Measurements from ENCODE around the gene ROR1.
"Not testable (repeated sequence)": the region's sequence is repeated elsewhere in the genome, so short reads cannot be mapped to it uniquely, and the experiment has no call there.

The ROR1 gene

DNA sequence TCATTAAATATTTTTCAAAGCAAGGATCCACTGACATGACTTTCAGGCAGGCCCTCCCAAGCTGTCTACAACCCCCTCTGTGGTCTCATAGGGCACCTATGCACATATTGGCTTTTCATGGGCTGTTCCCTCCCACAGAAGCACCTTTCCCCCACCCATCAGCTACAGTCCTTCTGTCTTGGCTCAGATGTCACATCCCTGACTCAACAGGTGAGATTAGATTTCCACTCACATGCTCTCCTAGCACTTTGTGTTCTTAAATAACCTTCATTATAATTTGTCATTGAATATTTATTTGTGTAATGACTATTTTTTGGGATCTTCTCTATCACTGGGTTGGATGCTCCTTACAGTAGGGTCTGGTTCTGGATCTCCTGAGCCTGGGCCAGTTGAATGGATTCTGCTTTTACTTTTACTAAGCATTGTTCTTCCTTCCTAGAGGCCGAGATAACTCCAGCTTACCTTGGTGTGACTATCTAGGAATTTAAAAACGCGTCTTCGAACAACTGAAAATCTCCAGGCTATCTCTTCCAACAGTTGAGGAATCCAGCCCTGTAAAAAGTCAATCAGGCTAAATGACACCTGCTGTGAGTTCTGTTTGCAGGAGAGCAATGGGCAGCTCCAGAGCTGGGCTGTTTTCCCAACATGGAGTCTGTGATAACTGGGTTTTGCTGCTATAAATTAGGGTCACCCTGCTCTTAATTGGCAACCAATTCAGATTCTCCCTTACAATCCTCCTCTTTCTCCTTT lies 16.2 kb downstream of the ROR1 start:
- DNase-seq (ENCODE audit: low read depth, low spot score): no peak
- no peak overlapping the region for H3K27ac ChIP-seq

DNA sequence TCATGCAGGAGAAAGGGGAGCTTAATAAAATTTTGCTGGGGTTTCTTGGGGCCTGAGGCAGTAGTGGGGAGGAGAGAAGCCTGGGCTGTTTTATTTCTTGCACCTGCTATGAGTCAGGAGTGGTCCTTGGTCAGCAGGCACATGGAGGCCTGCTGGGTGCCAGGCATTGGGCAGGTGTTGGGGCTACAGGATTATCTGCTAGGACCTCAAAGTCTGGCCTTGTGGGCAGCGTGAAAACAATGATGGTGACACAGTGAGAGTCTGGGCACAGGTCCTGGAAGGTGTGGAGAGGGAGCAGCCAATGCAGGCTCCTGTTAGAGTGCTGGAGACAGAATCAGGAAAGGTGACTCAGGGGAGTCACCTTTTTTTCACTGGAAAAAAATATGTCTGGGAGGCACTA lies 17.2 kb downstream of the ROR1 start:
- no peak overlapping the region for H3K27ac ChIP-seq
- no peak for DNase-seq (ENCODE audit: low read depth, low spot score)

- DNase-seq (ENCODE audit: low read depth, low spot score): no peak
- H3K27ac ChIP-seq: no peak overlapping the region
Observed at GRCh38 chr1:63792152-63792551, 18.3 kb downstream of the ROR1 start.

GRCh38 chr1:63793741-63794240 lies 20.0 kb downstream of the ROR1 start:
- no peak for DNase-seq (ENCODE audit: low read depth, low spot score)
- no peak overlapping the region for H3K27ac ChIP-seq

DNA sequence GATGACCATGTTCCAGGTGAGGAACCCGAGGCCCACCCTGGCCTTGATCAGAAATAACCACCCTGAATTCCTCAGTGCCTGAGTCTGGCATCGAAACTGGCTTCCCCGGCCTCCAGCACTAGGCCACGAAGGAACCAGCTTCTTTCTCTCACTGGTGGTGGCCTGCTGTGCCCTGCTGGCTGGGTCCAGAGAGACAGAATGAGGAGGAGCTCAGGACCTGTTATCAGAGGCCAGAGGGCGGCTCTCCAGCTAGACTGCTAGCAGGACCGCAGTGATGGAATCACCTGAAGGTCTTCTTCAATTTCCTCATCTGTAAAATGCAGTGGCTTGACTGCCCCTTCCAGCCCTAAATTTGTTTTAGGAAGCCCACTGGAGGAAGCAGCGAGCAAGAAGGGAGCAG lies 20.5 kb downstream of the ROR1 start:
- no peak overlapping the region for H3K27ac ChIP-seq
- DNase-seq (ENCODE audit: low read depth, low spot score): no peak

- no peak for DNase-seq (ENCODE audit: low read depth, low spot score)
- no peak overlapping the region for H3K27ac ChIP-seq
Observed at GRCh38 chr1:63794939-63795378, 21.1 kb downstream of the ROR1 start.

GRCh38 chr1:63795455-63795854 lies 21.6 kb downstream of the ROR1 start:
- H3K27ac ChIP-seq: no peak overlapping the region
- DNase-seq (ENCODE audit: low read depth, low spot score): no peak

DNA sequence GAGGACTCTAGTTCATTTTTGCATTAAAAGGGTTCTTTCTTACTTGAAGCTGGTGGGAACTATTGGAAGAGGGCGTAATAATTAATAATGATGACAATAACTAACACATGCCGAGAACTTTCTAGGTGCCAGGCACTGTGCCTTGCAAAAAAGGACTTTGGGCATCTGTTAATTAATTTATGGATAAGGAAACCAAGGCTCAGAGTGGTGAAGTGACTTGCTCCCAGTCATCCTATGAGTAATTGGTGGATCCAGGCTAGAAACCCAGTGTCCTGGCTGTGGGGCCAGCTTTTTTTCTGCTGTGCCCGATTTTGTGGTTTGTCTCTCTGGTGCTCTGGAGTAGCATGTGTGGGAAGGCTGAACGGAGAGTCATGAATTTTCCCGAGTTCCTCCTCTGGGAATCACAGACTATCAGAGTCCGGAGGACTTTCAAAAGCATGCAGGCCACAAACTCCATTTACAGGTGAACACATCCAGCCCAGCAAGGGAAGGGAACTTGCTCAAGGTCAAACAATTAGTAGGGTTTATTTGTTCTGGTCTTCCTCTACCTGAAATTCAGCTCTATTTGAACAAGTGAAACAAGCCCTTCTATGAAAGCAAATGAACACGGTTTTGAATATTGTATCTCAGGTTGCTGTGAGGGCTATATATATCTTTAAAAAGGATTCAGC lies 23.4 kb downstream of the ROR1 start:
- no peak for DNase-seq (ENCODE audit: low read depth, low spot score)
- H3K27ac ChIP-seq: no peak overlapping the region

DNA sequence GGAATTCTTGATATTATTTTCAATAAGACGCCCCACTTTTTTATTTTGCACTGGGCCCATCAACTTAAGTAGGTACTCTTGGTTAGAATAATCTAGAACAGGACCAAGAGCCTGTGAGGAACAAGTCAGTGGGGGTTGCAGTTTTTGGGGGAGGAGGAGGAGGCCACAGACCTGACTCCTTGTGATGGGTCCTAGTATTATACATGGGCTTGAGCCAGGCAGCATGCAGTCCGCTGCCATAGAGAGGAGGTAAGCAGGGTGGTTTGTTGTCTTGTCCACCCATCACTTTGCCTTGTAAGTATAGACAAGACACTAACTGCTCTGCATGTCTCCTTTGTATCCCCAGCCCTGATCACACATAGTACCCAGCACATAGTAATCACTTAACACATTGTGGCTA lies 24.5 kb downstream of the ROR1 start:
- no peak for DNase-seq (ENCODE audit: low read depth, low spot score)
- H3K27ac ChIP-seq: no peak overlapping the region

DNA sequence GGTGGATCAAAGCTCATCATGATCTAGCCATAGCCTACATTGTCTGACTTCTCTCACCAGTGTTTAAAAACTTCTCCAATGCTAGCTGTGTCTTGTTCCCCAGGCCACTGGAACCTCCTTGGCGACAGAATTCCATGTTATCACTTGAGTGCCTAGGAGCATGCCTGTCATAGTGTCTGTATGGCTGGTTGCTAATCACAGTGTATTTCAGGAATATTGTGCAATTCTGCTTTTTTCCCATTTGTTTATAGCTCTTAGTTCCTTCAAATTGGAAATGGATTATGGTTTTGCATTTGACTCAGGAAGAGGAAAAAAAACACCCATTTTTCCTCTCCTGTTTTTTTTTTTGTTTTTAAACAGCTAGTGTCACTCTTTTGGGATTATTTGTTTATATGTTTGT lies 25.5 kb downstream of the ROR1 start:
- H3K27ac ChIP-seq: no peak overlapping the region
- DNase-seq (ENCODE audit: low read depth, low spot score): no peak

- DNase-seq (ENCODE audit: low read depth, low spot score): no peak
- H3K27ac ChIP-seq: no peak overlapping the region
Observed at GRCh38 chr1:63799820-63800219, 26.0 kb downstream of the ROR1 start.

- DNase-seq (ENCODE audit: low read depth, low spot score): no peak
- no peak overlapping the region for H3K27ac ChIP-seq
Observed at GRCh38 chr1:63802109-63802508, 28.3 kb downstream of the ROR1 start.

DNA sequence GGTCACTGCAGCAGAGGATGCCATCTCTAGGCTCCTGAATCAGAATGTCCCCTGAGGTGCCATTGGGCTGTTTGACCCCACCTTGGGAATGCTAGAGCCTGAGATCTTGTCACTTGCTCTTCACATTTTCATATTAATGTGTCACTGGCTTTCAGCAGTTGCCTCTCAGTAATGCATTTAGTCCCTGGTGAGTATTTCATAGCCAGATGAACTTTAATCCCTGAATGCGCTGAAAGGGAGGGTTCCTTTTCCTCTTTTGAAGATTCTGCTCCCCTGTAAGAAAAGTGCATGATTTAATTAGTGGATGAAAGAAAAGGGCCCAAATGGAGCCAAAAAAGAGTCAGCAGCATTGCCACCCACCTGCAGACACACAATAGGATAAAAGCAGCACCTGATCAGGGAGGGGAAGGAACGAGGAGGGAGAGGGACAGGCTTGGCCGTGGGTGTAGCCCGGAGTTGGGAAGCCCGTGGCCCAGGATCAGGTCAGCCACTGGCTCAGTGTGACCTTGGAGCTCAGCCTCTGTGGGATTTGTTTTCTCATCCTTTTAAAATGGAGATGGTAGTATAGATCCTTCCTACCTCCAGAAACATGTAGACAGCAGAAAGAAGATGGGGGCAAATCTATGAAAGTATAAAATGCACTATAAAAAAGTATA lies 31.1 kb downstream of the ROR1 start:
- no peak for DNase-seq (ENCODE audit: low read depth, low spot score)
- no peak overlapping the region for H3K27ac ChIP-seq

DNA sequence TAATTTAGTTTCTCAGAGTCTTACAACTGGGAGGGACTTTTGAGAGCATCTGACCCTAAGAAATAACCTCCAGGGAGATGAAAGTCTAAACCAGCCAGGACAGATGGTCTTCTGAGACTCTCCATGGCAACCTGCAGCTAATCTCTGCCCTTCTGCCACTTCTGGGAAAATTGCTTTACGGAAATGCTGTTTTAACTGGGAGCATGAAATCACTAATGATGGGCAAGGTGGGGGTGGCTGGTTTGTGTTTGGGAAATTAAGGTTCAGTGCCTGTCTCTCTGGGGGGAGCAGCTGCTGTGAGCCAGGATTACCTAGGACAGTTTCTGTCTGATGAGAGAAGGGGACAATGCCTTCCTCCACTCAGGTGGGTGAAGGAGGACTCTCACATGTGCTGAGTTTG lies 33.2 kb downstream of the ROR1 start:
- no peak overlapping the region for H3K27ac ChIP-seq
- no peak for DNase-seq (ENCODE audit: low read depth, low spot score)

DNA sequence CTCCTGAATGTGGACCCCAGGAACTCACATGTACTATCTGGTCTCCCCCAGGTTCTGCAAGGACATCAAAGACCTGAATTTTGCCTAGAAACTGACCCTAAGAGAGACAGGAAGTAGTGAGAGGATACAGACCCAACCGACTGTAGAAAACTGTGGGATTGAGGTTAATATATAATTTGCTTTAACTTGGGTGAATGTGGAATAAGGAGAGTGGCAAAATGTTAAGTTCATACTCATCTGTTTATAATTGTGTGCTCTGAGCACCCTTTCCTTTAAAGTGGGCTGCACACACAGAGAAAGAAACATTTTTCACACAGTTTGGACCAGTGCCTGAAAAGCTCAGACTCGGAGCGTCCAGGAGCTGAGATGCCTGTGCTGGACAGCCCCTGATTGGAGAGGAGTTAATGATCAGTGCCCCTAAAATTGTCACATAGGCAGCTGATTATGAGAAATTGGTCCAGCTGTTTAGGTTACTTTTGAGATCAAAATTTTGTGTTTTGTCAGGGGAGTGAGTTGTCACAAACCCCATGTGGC lies 37.2 kb downstream of the ROR1 start:
- H3K27ac ChIP-seq: no peak overlapping the region
- no peak for DNase-seq (ENCODE audit: low read depth, low spot score)

DNA sequence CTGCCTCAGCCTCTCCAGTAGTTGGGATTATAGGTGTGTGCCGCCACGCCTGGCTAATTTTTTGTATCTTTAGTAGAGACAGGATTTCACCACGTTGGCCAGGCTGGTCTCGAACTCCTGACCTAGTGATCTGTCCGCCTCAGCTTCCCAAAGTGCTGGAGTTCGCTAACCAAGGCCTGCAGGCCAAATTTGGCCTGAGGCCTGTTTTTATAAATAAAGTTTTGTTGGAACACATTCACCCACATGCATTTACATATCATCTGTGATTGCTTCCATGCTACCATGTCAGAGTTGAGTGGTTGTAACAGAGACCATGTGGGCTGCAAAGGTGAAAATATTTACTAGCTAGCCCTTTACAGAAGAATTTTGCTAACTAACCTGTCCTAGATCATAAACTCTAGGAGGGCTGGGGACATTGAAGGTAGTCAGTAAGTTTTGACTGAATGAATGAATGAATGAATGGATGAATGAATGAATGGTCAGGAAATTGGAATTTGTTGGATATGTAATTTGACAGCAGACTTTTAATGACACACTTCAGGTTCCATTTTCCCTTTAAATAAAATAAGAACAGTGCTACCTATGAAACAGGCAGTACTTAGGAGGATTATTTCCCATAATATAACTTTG lies 38.4 kb downstream of the ROR1 start:
- DNase-seq (ENCODE audit: low read depth, low spot score): no peak
- H3K27ac ChIP-seq: no peak overlapping the region

DNA sequence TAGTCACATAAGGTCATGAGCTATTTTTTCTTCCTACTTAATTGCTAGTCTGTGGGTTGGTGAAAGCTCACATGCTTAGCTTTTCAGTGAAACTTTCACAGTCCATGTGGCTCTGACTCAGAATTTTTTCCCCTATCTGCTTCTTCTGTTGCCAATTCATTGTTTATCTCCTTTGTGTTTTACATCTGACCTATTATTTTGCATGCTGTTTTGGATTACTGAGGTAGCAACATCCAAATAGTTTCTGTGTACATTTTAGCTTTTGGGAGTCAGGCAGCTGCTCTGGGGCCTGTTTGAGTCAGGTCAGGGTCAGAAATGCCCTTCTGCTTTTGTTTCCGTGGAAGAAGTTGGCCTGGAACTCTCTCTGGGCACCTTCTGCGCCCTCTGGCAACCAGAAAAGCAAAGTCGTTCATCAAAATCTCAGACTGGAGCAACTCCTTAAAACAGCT lies 40.0 kb downstream of the ROR1 start:
- DNase-seq (ENCODE audit: low read depth, low spot score): no peak
- no peak overlapping the region for H3K27ac ChIP-seq

DNA sequence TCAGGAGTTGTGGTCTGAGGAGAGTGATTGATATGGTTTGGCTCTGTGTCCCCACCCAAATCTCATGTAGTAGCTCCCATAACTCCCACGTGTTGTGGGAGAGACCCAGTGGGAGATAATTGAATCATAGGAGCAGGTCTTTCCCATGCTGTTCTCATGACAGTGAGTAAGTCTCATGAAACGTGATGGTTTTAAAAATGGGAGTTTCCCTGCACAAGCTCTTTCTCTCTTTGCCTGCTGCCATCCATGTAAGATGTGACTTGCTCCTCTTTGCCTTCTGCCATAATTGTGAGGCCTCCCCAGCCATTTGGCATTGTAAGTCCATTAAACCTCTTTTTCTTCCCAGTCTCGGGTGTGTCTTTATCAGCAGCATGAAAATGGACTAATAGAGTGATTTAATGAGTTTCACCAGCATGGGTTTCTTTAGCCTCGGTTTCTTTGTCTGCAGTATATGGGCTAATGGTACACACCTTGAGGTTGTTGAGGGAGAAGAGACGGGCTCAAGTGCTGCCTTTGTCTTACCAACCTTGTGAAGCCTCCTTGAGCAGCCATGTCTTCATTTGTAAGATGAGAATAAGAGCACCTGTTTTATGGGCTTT lies 42.5 kb downstream of the ROR1 start:
- not testable (repeated sequence) for H3K27ac ChIP-seq; DNase-seq (ENCODE audit: low read depth, low spot score)

DNA sequence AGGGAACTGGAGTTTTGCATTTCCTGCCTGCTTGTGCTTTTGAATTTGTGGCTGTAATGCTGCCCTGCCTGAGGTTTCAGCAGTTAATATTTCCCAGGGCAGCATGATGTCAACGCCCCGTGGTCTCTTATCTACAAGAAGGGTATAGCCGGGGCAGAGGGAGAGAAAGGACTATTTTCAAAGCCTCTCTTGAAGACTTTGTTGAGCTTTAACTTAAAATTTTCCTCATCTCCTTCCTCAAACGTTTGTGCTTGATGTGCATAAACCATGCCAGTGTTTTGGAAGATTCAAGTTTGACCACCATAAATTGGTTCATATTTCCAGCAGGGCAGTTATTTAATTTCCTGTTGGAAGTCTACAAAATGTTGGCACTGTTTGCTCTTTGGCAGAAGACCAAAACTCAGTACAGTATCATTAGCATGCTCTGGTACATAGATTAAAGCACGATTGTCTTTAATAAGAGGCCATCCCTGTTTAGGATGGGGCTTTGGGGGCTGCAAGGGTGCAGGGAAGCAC lies 43.4 kb downstream of the ROR1 start:
- H3K27ac ChIP-seq: no peak overlapping the region
- no peak for DNase-seq (ENCODE audit: low read depth, low spot score)

DNA sequence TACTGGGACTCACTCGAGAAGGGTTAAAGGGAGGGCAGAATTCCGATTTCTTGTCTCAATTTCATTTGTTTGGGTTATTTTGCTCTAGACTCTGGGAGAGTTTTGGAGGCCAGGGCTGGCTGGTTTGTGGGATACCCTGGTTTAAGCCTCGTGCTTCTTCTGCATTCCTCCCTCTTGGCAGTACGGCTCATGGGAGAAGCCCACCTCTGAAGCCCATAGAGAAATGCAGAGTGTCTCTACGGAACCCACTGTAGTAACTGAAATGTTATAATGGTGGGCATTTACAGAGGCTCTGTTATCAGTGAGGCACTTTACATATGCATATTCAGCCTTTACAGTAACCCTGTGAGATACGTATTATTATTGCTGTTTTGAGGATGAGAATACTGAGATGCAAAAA lies 43.9 kb downstream of the ROR1 start:
- no peak for DNase-seq (ENCODE audit: low read depth, low spot score)
- no peak overlapping the region for H3K27ac ChIP-seq

Measured in epithelial cell of prostate (primary cell).